HG02840 (cell line): Measurements from ENCODE around the gene HOXD8.

Experiments used
- ATAC-seq: cut with Tn5 transposase; IDR thresholded peaks from one replicate; pipeline ENCODE4 v1.9.1; 2021; ENCODE audit warnings: mild to moderate bottlenecking, moderate library complexity, moderate number of reproducible peaks; ENCODE audit not compliant: unreplicated experiment, low FRiP score

Gene HOXD8

DNA sequence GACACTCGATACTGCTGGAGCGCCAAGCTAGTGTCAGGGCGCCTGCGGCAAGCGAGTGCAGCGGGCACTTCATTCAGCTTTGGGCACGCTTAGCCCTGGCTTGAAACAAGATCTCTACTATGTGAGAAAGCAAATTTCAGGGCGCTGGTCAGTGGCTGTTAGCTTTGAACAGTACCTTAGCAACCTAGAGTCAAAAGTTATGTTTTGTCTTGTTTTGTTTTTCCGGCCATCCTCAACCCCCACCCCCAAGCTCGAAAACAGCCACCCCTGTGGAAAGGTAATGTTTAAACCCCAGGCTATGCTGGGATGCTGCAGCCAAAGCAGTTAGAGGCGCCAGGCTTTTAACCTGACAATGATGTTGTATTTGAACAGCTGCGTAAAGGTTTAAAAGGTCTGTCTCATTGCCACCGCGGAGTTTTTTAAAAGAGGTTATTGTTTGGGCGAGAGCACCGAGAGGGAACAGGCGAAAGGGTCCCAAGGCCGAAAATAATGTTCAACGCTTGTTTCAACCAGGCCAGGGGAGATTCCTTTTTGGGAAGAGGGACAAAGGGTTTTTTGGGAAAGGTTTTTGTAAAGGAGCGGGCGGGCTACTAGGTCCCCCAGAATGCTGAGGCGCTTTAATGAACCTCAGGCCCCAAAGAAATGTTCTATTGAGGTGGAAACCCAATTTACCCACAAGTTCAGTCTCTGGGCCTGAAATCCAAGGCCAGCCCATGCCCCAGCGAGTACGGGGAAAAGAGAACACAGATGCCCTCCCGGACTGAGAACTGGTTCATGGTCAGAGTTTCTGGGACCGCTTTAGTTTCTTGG, 15.2 kb upstream of the HOXD8 start:
- no peak for ATAC-seq

DNA sequence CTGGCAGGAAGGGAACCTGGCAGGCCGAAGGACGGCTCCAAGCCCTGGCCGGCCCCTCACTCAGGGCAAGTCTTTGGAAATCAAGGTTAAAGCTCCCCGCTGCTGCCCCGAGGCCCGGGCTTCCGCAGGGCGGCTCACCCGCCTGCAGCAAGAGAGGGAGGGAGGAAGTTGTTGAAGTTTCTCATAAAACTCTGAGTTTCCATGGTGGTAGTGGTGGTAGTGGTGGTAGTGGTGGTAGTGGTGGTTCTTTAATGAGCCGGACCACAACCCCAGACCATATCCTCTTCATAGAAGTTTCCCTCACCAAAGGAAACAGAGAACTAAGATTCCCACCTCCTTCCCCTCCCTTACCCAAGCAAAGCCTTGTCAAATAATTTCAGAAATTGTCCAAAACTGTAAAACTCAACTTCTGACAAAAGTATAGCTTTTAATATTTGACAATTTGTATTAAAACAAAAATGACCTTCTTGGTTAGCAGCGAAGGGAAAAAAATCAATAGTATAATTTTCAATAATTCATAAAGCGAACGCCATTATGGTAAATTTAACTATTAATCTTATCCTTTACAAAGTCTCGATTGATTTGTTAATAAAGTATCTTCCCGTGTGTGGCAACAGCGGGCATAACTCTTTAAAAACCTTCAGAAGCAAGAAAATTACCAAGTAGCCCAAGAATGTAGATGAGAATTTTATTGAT, 14.4 kb upstream of the HOXD8 start:
- ATAC-seq, result no peak

DNA sequence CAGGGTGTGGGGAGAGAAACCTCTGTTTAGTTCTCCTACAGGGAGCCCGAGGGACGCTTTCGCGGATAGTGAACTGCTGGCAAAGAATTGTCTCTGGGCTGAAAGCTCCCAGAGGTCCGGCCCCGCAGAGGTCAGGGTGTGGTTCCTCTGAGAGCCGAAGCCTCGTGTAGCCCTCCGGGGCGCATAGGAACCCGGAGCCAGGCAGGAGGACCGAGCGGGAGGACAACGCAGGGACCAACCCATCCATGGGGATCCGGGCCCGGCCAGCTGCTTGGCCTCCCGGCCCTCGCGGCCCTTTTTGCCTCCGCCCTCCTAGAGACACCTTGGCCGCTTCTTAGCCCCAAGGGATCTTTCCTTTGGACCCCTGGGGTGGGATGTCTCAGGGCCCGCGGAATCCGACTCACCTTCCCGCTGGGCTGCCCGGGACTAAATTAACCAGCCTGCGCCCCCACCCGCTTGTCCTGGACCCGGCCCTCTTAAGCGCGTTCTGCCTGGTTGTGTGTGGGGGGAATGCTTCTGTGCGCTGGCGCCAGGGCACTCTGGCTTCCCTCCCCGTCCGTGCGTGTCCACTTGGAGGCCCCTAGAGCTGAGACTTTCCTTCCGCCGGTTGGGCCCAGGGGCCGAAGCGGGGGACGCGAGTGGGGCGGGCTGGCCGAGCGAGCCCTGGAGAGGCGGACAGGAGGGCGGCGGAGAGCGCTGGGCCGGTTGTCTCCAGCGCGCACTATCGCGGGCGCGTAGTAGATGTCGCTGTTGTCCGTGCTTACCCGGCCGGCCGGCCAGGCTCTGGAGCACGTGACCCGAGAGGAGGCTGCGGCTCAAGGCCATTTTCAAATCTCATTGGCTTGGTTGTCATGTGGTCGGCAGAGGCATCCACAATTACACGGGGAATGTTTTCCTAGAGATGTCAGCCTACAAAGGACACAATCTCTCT, 13.4 kb upstream of the HOXD8 start, which contains the start of gene HOXD10:
TSS of gene HOXD10 (plus strand) at position 896 of the 931 bp plus-strand sequence. CDS start 56 bp downstream, outside the sequence.
- no peak for ATAC-seq

DNA sequence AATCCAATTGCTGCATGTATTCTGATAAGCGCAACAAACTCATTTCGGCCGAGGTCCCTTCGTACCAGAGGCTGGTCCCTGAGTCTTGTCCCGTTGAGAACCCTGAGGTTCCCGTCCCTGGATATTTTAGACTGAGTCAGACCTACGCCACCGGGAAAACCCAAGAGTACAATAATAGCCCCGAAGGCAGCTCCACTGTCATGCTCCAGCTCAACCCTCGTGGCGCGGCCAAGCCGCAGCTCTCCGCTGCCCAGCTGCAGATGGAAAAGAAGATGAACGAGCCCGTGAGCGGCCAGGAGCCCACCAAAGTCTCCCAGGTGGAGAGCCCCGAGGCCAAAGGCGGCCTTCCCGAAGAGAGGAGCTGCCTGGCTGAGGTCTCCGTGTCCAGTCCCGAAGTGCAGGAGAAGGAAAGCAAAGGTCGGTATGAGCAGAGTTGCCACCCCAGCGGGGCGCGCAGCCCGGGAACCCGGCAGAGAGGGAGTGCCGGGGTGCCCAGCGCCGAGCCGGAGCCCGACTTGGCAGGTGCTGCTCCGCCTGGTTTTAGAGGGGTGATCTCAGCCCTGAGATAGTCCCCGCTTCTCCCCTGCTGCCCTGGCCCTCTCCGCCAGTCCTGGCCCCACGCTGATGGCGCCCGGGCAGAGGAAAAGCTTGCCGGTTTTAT, 12.2 kb upstream of the HOXD8 start:
- no peak for ATAC-seq

DNA sequence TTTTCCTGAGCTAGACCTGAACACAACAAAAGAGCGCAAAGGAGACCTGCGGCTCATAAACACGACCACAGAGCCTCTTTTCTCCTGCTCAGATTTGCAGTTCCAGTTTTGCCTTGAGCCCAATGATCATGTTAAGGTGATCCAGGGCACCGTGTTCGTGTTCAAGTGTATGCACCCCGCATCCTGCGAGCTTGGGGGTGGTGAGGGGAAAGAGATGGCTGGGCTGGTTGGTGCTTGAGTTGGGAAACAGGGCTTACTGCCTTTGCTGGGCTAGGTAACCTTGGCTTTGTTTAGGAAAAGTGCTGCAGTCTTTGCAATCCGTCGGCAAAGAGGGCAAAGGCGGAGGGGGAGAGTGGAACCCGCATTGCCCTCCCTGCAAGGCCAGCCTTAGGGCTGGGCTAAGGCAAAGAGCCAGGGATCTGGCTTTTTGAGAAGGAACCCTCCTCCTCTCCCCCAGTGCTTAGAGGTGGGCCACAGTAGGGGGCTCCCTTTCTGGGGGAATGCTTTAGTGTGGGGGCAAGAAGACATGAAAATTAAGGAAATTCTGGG, 11.6 kb upstream of the HOXD8 start:
- no peak for ATAC-seq

DNA sequence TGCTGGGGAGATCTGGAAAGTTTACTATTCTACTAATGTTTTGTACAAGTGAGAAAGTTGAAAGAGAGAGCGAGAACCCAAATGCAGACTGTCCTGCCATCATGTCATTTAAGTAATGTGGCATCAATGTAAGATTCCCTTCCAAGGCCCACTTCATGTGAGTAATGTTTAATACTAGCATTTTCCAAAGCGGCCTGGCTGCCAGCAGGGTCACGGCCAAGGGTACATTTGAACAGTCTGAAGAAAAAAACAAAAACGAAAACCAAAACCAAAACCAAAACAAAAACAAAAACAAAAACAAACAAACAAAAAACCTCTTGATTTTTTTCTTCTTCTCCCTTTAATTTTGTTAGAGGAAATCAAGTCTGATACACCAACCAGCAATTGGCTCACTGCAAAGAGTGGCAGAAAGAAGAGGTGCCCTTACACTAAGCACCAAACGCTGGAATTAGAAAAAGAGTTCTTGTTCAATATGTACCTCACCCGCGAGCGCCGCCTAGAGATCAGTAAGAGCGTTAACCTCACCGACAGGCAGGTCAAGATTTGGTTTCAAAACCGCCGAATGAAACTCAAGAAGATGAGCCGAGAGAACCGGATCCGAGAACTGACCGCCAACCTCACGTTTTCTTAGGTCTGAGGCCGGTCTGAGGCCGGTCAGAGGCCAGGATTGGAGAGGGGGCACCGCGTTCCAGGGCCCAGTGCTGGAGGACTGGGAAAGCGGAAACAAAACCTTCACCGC, 10.7 kb upstream of the HOXD8 start:
- no peak for ATAC-seq

DNA sequence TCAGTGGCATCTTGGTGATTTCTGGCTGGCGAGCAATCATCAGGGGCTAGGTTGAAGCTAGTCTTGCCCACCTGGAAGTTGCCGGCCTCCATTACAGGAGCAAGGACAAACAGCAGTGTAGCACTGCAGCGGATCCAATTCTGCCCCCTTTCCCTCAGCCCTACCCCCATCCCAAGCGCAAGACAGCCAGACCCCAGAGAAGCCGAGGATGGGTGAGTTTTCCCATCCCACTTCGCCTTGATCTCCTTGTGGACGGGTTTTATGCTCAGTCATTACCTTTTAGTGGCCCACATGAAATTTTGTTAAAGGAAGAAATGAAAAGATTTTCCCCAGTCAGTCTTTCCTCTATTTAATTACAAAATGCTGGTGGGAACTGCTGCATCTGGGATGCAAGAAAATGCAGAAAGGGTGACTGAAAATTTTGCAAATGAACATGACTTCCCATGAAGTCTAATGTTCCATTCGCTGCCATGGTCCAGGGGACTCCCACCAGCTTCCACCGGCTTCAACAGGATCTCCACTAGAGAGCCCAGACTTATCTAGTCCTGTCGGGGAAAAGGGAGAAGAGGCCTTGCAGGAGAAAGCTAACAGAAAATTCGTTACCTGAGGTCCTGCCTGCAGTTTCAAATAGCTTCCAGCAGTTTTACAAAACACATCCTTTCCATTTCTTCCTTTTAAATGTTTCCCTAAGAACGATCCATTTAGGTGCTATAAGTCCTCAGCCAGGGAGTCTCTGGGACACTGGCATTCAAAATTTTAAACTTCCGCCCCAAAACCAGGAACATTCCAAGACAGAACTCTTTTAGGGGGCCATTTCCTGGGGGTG, 8.9 kb upstream of the HOXD8 start:
- no peak for ATAC-seq

DNA sequence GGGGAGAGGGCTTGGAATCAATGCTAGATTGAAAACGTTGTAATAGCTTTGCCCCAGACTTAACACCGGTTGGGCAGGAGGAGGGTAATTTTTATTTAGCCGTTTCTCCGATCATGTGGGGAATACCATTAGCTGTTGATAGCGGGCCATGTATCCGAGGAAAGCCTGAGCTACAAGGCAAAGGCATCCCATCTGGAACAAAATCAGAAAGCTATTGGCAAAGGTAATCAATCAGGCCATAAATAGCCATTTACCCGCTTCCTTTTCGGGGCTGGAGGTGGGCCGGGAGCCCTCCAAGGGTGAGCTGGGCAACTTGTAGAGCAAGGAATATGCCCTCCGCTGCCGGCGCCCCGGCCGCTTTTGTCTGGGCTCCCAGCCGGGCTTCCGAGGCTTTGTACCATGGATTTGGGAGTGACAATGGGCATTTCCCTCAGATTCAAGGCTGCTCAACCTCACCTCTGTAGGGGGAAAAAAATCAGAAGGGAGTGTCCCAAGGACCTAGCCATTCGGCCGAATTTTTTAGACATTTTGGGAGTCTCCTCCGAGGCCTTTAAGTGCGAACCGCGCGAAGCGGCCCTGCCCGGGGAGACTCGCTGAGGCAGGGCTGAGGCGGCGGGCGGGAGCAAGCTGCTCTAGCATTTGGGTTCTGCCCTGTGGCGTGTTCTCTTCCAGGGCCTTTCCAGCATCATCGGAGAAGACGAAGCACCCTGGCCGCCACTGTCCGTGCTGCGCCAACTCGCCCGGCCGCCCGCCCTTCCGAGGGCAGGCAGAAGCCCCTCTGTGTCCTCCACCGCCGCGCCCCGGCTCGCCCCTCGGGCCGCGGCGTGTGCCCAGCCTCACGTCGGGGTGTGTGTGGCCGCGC, 8.1 kb upstream of the HOXD8 start:
- ATAC-seq, result no peak

DNA sequence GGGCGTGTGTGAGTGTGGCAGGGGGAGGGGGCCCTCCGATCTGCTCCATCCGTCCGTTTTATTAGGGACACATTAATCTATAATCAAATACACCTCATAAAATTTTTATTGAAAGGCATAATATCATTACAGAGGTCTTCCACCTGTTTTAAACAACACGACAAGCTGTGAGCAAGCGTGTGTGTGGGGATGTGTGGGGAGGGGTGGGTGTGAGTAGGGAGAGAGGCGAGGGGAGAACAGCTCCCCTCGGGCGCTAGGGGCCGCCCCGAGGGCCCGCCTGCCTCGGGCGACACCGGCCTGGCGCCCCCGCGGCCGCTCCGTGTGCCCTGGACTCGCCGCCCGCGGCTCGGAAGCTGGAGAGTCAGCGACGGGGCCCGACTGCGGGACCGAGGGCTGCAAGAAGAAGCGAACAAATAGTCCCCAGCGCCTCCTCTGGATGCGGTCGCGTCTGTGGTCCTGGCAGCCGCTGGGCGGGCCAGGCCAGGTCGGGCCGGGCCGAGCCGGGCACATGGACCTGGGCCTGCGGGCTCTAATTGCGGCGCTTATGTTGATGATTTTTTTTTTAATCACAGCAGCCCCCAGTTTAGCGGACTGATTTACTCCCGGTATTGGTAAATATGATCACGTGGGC, 7.3 kb upstream of the HOXD8 start:
- no peak for ATAC-seq

DNA sequence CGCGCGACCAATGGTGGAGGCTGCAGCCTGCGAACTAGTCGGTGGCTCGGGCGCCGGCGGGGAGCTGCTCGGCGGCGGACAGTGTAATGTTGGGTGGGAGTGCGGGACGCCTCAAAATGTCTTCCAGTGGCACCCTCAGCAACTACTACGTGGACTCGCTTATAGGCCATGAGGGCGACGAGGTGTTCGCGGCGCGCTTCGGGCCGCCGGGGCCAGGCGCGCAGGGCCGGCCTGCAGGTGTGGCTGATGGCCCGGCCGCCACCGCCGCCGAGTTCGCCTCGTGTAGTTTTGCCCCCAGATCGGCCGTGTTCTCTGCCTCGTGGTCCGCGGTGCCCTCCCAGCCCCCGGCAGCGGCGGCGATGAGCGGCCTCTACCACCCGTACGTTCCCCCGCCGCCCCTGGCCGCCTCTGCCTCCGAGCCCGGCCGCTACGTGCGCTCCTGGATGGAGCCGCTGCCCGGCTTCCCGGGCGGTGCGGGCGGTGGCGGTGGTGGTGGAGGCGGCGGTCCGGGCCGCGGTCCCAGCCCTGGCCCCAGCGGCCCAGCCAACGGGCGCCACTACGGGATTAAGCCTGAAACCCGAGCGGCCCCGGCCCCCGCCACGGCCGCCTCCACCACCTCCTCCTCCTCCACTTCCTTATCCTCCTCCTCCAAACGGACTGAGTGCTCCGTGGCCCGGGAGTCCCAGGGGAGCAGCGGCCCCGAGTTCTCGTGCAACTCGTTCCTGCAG, 6.7 kb upstream of the HOXD8 start, which contains the start of gene HOXD9:
TSS of gene HOXD9 (plus strand) at position 37 of the 728 bp plus-strand sequence. CDS start at position 87, 50 bp downstream.
- no peak for ATAC-seq

DNA sequence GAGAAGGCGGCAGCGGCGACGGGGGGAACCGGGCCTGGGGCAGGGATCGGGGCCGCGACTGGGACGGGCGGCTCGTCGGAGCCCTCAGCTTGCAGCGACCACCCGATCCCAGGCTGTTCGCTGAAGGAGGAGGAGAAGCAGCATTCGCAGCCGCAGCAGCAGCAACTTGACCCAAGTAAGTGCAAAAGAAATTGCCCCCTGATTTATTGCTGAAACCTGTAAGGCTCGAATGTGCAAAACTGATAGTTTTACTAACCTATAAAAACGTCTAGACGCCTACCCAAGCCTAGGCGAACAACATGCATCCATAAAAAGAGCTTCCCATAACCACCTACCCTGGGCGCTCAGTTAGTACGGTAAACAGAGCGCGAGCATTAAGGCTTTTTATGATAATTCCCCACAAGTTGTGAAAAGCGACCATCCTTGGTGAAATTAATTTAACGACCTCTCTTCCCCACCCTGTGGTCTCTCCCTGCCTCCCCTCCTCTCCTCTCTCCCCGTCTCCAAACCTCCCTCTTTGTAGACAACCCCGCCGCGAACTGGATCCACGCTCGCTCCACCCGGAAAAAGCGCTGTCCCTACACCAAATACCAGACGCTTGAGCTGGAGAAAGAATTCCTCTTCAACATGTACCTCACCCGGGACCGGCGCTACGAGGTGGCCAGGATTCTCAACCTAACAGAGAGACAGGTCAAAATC, 5.9 kb upstream of the HOXD8 start:
- ATAC-seq, result no peak

DNA sequence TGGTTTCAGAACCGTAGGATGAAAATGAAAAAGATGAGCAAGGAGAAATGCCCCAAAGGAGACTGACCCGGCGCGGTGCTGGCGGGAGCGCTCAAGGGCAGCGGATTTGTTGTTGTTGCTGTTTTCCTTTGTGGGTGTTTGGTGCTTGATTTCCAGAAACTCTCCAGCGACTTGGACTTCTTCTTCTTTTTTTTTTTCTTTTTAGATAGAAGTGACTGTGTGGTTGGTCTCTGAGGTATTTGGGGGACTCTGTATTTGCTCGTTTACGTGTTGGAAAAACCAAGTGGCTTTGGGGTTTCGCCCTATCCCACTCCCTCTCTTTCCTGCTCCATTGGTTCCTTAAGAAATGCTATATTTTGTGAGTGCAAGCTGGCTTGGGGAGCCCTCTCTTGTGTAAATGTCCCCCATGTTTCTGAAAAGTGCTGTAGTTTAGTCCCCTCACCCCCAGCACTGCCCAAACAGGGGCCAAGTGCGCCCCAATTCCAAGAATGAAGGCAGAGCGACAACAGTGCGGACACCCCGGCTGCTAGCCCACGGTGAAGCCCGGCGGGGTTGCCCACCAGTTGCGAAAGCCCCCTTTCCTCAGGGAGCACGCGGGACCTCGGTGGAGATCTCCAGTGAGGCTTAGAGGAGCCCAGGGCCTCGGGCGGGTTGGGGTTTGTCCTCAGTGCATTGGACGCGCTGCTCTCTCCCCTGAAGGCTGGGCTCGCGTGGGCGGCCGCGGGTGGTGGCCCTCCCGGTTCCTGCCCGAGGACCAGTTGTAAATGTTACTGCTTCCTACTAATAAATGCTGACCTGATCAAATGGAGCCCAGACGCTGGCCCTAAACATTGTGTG, 5.2 kb upstream of the HOXD8 start:
- ATAC-seq, result no peak

DNA sequence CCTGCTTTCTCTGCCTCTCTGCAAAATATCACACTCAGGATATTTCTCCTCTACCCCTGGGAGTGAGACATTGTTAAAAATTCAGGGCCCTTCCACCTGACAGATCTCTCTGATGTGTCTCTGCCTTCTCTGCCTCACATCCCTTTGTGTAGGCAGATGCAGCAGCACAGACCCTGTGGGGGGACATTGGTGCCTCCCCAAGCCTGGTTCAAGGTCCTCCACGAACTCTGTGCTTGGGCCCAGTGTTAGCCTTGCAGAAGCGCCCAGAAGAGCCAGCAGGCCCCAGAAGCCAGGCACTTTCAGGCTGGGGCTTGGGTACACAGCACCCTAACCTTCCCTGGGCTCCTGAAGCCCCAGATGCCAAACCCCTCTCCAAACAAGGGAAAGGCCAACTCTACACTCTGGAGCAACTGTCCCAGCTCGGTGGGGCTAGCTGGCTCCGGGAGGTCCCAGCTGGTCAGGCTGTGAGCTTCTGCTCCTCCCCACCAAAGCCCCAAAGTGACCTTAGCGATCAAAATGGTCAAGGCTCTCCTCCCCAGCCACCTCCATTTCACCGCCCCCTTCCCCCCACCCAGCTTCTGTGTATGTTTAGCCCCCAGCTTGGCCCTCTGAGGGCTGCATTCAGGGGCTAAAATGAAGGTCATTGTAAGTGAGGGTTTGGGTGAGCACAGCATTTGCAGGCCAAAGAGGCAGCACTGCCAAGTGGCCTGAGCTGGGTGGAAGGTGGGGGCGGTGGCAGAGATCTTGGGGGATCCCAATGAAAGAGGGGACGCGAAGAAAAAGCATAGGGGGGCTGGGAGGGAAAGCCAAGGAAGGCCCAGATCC, 4.3 kb upstream of the HOXD8 start:
- no peak for ATAC-seq

DNA sequence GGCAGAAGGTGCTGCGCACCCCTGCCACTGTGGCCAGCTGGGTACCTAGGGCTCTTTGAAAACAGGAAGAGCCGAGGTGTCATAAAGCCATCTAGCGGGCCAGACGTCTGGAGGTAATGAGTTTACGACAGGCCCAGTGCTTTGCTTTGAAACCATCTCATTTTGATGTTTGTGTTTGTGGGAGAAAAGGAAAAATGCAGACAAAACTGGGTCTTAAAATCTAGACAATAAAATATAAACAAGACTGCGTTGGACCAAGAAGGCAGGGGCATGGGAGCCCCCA, 3.8 kb upstream of the HOXD8 start:
- no peak for ATAC-seq
